Glomerular endothelial cell (primary cell): ENCODE results near the gene DMRTB1. TPM values are rescaled to one million over a fixed set of nuclear protein-coding genes. Genes with fewer than 3 reads are reported as not detected.

Experiments used
- DNase-seq: peaks from one replicate; pipeline ENCODE4 v3.0.0-alpha.2; 2011; ENCODE audit warnings: low read depth, low spot score; ENCODE audit errors: extremely low read depth
- total RNA-seq: library from RNA; depleted of rRNA; stranded (reverse); fragments of >200 nt; gene quantifications from 2 replicates; pipeline ENCODE4 v1.2.3, GENCODE V29; 2015

DMRTB1 gene
- total RNA-seq, 1 donor from 2014 or later, result not detected

GRCh38 chr1:53484705-53485477 is 25.7 kb downstream of the DMRTB1 start:
- no peak for DNase-seq

GRCh38 chr1:53485478-53486394 is 26.5 kb downstream of the DMRTB1 start:
- peak; percentile 31 for DNase-seq

DNA sequence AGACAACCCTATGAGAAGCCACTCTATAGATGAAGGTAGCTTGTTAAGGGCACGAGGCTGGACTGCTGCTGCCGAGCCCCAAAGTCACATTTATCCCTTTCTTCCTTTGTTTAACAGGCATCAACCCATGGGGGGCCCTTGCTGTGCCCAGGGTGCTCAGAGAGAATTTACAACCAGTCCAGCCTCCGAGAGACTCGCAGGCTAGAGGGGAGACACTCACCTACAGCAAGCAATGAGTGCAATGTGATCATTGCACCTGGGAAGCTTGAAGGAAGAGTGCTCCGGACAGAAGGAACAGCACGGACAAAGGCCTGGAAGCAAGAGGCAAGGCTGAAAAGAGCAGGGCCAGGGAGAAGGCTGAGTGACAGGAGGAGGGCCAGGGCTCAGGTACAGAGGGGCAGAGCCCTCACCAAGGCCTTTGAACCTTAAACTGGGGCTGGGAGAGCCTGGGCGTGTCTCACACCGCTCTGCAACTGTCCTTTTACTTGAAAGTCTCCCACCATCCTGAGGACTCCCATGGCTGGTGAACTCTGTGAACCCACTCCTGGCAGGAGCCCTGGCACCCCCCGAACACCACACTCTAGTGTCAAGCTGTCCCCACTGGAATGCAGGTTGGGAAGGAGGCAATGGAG is 27.3 kb downstream of the DMRTB1 start:
- DNase-seq, result no peak

- no peak for DNase-seq
Observed at GRCh38 chr1:53490351-53490750, 31.2 kb downstream of the DMRTB1 start.

- DNase-seq, result no peak
Observed at GRCh38 chr1:53495633-53496345, 36.6 kb downstream of the DMRTB1 start.

GRCh38 chr1:53498555-53499131 is 39.4 kb downstream of the DMRTB1 start:
- DNase-seq, result no peak

DNA sequence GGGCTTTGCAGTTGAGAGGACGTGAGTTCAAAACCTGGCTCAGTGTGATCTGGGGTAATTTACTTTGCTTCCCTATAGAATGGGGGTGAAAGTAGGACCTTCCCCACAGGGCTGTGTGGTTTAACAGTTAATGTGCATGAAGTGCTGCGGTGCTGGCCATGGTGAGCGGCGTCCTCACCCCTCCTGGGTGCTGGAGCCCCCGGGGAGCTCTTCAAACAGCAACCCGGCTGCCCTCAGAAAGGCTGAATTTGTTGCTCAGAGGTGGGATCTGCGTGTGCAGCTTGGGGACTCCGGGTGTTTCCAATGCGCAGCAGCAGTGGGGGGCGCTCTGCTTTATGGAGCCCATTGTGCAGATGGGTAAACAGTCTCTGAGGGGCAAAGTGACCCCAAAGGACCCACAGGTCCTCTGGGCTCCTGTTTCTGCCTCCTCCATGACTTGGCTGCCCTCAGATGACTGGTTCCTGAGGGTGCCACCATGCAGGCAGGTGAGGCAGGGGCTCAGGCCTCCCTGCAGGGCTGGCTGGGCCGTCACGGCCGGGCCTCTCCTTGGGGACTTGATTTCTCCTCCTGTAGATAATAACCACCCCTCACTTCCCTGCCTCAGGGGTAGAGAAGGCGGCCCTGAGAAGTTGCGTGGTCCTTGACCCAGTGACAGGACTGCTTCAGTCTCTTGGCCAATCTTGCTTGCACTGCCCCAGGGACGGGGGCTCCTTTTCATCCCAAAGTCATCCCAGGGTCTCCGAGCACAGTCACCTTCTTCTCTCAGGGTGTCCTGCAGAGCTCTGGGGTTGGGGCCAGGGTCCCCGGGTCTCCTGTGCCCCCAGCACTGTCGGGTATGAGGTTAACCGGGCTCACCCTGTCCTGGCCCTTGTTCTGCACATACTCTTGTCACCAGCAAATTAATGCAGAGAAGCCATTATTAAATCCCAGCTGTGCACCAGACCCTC is 40.3 kb downstream of the DMRTB1 start:
- no peak for DNase-seq

- no peak for DNase-seq
Observed at GRCh38 chr1:53500204-53501064, 41.2 kb downstream of the DMRTB1 start.

DNA sequence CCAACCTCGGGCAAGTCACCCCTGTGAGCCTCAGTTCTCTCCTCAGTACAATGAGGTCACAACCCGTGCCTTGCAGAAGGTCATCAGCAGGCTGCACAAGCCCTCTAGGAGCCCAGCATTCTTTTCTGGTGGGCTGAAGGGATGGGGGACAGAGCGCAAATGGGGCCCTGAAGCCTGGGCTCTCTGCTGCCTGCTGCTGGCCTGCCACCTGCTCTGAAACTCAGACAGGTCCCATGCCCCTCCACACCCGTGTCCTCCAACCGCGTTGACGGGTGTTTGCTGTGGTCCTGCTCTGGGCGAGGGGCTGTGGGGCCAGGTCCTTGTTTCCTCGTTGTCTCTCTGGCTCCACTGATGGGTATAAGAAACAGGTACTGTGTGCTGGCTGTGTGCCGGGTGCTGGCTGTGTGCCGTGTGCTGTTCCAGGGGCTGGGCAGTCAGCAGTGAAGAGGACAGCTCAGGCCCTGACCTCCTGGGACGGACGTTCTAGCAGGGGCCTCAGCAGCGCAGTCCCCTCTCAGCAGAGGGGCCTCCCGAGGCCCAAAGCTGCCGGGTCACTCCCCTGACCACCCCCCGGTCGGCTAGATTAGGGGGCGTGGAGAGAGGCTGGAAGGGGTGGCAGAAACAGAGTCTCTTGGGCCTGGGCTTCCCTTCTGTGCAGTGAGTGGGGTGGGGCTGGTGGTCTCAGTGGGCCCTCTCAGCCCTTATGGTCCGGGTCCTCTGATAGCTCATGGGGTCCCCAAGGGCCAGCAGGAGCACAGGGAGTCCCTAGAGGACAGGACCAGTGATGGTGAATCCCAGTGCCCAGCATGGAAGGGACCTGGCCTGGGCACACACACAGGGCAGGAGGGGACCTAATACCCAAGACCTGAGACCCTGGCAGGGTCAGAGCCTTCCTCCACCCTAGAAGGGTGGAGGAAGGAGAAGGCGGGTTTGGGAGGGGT is 42.1 kb downstream of the DMRTB1 start:
- DNase-seq, result no peak

GRCh38 chr1:53502641-53503432 is 43.6 kb downstream of the DMRTB1 start:
- no peak for DNase-seq

DNA sequence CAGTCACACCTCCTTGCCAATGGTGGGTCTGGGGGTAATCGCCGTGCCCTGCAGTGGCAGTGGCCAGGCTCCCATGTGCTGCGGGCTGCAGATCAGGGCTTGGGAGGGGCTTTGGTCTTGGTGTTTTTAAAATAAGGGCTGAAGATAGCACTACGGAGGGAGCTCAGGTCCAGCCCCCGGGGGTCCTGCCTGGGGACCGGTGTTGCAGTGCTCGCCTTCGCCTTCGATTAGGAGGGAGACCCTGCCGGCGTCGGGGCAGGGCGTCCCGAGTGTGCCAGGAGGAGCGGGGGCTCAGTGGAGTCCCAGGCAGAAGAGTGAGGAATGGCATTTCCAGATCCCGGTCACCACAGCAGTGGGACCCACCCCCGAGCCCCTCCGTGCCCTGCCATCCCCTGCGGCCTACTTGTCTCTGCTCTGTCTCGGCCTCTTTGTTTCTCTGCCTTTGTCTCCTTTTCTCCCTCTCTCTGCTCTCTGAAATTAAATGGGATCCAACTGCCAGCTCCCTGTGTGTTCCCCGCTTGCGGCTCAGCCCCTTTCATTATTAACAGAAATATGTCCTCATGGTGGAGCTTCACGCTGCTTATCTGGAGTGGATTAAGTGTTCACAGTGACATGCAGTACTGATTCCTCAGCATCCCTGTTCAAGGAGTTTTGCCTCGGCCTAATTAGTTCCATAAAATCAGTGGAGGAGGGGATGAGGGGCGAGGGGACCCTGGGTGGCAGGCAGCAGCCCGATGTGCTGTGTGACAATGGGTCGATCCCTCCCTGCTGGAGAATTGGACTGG is 44.4 kb downstream of the DMRTB1 start:
- no peak for DNase-seq

DNA sequence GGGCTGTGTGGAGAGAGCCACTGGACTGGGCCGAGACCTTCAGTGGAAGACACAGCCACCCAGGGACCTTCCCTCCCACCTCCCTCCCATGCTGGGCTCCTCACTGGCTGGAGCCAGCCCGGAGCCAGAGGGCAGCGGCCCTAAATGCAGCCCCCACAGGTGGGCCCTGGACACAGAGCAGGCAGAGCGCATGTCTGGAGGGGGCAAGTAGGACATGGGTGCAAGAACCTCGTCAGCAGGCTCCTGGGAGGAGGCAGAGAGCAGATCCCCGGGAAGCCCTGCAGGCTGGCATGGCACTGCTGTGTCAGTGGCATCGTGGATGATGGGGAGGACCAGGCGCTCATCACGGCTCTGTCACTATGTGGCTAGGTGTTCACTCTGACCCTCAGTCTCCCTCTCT is 45.7 kb downstream of the DMRTB1 start:
- DNase-seq, result no peak

DNA sequence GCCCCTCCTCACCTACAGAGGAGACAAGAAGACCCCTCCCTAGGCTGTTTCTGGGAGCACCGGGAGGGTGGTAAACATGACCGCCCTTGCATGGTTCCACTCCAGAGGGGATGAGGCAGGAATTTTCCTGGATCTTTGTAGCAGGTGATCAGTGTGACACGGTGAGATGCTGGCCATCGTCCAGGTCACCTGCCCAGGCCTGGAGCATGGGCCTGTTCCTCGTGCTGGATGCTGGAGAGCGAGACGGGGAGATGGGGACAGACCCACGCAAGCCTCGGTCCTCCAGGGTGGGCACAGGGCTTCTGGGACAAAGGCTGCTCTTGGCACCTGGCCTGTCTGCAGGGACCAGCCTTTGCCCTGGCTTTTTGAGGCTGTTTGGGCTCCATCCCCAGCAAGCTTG is 46.2 kb downstream of the DMRTB1 start:
- DNase-seq, result no peak

- no peak for DNase-seq
Observed at GRCh38 chr1:53505891-53506290, 46.7 kb downstream of the DMRTB1 start.

DNA sequence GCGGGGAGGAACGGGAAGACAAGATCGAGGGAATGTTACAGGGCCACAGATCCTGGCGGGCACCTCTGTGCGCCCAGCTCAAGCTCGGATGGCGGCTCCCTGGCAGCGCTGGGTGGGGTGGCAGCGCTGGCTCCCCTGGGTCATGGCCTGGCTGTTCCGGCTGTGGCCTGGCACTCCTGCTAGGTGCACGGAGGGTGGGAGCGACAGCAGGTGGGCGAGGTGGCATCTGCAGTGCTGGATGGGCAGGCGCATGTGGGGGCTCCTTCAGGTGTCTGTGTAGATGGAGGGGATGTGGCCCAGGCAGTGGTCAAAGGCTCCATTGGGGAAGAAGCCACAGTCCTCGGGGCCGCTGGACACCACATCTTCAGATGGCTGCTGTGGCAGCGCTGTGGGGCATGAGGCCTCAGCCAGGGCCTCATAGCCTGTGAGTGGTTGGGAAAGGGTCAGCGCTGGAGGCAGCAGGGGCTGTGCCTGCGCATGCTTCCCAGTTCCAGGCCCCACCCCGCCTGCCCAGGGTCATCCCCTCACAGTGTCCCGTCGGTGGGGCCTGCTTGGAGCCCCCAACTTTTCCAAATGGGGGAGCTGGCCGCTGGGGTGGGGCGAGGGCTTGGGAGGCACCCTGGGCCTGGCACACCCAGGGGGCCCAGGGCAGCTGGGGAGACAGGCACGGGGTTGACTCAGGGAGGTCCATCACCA is 47.3 kb downstream of the DMRTB1 start:
- no peak for DNase-seq
